ENCODE data around the gene GRID1. TPM values are rescaled to one million over a fixed set of nuclear protein-coding genes. Genes with fewer than 3 reads are reported as not detected.

Gene GRID1
- total RNA-seq, 2 donors from 2014 or later = 0.27 to 0.85 TPM

GRCh38 chr10:85658518-85658917, 708.1 kb downstream of the GRID1 start:
- ATAC-seq (ENCODE audit: insufficient number of reproducible peaks, low FRiP score, low read depth) (no peak), DNase-seq (ENCODE audit: low spot score) (no peak)
- Histone ChIP-seq H3K27me3 (replicated peaks; ENCODE audit: insufficient read depth) (no peaks in the 10 kb centered on the region), H3K27ac (no peak overlapping the region), H3K9me3 (no peaks in the 10 kb centered on the region), H3K36me3 (no peaks in the 10 kb centered on the region), H3K4me1 (ENCODE audit: control insufficient read depth in 1 of 2, low read depth in 2 of 2) (peaks cover 5 to 19% of the 10 kb centered on the region in 2 donors), H3K4me3 (no peak overlapping the region)
- TF ChIP-seq, protein P1, sequence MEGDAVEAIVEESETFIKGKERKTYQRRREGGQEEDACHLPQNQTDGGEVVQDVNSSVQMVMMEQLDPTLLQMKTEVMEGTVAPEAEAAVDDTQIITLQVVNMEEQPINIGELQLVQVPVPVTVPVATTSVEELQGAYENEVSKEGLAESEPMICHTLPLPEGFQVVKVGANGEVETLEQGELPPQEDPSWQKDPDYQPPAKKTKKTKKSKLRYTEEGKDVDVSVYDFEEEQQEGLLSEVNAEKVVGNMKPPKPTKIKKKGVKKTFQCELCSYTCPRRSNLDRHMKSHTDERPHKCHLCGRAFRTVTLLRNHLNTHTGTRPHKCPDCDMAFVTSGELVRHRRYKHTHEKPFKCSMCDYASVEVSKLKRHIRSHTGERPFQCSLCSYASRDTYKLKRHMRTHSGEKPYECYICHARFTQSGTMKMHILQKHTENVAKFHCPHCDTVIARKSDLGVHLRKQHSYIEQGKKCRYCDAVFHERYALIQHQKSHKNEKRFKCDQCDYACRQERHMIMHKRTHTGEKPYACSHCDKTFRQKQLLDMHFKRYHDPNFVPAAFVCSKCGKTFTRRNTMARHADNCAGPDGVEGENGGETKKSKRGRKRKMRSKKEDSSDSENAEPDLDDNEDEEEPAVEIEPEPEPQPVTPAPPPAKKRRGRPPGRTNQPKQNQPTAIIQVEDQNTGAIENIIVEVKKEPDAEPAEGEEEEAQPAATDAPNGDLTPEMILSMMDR (IDR thresholded peaks at IDR 0.05) = no peak

DNA sequence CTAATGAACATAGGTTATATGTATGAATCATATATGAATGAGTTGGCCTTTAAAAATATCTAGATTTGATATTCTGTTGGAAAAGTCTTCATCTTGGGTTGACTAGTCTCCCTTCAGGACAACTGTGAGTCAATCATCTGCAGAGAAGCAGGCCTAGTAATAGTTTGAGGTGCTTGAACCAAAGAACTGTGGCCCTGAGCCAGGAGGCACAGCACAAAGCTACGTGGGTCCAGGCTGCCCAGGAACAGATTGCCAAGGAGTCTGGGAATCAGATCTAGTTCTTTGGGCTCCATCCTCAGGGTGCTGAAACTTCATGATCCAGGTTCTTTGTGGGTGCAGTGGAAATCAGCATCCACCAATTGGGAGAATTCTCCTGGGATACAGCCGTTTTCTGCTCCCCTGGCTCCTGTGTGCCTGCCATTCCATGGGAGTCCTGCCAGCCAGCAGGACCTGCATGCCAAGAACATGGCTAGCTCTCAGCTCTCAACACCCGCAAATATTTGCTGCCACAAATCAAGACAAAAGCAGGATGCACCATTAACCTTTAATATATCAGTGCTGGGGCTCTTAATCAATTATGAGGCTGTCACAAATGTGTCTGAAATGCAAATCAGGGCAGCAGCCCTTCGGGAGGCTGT, 709.0 kb downstream of the GRID1 start:
- H3K4me1 ChIP-seq (ENCODE audit: control insufficient read depth in 1 of 2, low read depth in 2 of 2) = peaks cover 5 to 19% of the 10 kb centered on the region in 2 donors
- no peaks in the 10 kb centered on the region for H3K36me3 ChIP-seq
- TF ChIP-seq, protein P1 (IDR thresholded peaks at IDR 0.05) = no peak
- no peaks in the 10 kb centered on the region for H3K27me3 ChIP-seq (replicated peaks; ENCODE audit: insufficient read depth)
- no peak overlapping the region for H3K27ac ChIP-seq
- H3K4me3 ChIP-seq = no peak overlapping the region
- no peak for ATAC-seq (ENCODE audit: insufficient number of reproducible peaks, low FRiP score, low read depth)
- no peak for DNase-seq (ENCODE audit: low spot score)
- no peaks in the 10 kb centered on the region for H3K9me3 ChIP-seq

DNA sequence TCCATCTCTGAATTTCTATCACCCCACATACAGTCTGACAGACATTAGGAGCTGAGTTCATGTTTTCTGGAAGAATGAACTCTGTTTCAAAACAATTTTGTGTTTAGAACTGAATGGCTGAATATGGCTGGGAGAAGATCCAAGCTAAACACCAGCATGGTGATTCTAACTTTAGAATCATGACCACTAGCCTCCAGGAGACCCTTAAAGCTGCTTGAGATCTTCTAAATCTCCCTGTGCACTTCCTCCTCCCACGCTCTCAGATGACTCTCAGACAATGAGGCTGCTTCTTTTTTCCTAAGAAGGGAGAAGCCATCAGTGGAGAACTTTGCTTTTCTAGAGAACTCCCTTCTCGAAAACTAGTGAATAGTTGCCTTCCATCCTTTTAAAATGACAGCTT, 711.2 kb downstream of the GRID1 start:
- no peak for DNase-seq (ENCODE audit: low spot score)
- no peak overlapping the region for H3K27ac ChIP-seq
- no peak overlapping the region for H3K4me3 ChIP-seq
- H3K9me3 ChIP-seq = no peaks in the 10 kb centered on the region
- H3K36me3 ChIP-seq = no peaks in the 10 kb centered on the region
- TF ChIP-seq, protein P1 (IDR thresholded peaks at IDR 0.05) = no peak
- peaks cover 5 to 19% of the 10 kb centered on the region in 2 donors for H3K4me1 ChIP-seq (ENCODE audit: control insufficient read depth in 1 of 2, low read depth in 2 of 2)
- no peak for ATAC-seq (ENCODE audit: insufficient number of reproducible peaks, low FRiP score, low read depth)
- H3K27me3 ChIP-seq (replicated peaks; ENCODE audit: insufficient read depth) = no peaks in the 10 kb centered on the region

DNA sequence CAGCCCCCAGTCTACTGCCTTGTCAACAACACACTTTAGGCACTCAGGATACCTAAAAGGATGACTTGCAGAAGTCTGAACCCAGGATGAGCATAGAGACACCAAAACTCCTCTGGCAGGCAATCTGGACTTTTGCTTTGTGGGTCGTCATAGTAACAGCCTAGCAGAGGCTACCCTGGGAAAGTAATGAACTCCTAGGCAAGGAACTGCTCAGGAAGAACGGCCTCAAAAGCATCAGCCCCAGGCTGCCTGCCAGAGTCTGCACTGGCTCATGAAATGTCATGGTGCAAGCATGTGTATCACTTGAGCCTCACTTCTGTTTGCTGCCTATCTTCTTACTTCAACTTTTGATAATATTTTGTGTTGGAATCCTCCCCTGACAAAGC, 715.1 kb downstream of the GRID1 start:
- DNase-seq (ENCODE audit: low spot score) (no peak), ATAC-seq (ENCODE audit: insufficient number of reproducible peaks, low FRiP score, low read depth) (no peak)
- H3K27me3 ChIP-seq (replicated peaks; ENCODE audit: insufficient read depth) = no peaks in the 10 kb centered on the region
- no peaks in the 10 kb centered on the region for H3K36me3 ChIP-seq
- no peaks in the 10 kb centered on the region for H3K9me3 ChIP-seq
- no peak overlapping the region for H3K4me3 ChIP-seq
- H3K4me1 ChIP-seq (ENCODE audit: control insufficient read depth in 1 of 2, low read depth in 2 of 2) = peaks cover 5 to 15% of the 10 kb centered on the region in 2 donors
- H3K27ac ChIP-seq = no peak overlapping the region
- TF ChIP-seq, protein P1 (IDR thresholded peaks at IDR 0.05) = no peak

- Histone ChIP-seq H3K36me3 (no peaks in the 10 kb centered on the region), H3K4me3 (no peak overlapping the region), H3K27ac (no peak overlapping the region), H3K27me3 (replicated peaks; ENCODE audit: insufficient read depth) (no peaks in the 10 kb centered on the region), H3K9me3 (no peaks in the 10 kb centered on the region), H3K4me1 (ENCODE audit: control insufficient read depth in 1 of 2, low read depth in 2 of 2) (peaks cover 5 to 15% of the 10 kb centered on the region in 2 donors)
- no peak for DNase-seq (ENCODE audit: low spot score)
- TF ChIP-seq, protein P1 (IDR thresholded peaks at IDR 0.05) = no peak
- no peak for ATAC-seq (ENCODE audit: insufficient number of reproducible peaks, low FRiP score, low read depth)
Observed at GRCh38 chr10:85650791-85651496, 715.7 kb downstream of the GRID1 start.
